GM19193 (cell line): Measurements from ENCODE around the gene NPSR1.

Experiments used
- POLR2A ChIP-seq: IDR thresholded peaks from 4 replicates; pipeline ENCODE4 v1.6.1; 2011; ENCODE audit not compliant: insufficient read depth, insufficient read length; ENCODE audit errors: extremely low read depth

Gene NPSR1

GRCh38 chr7:34835901-34836600 is 178.0 kb downstream of the NPSR1 start:
- no peak for TF ChIP-seq POLR2A

GRCh38 chr7:34837316-34837715 is 179.3 kb downstream of the NPSR1 start:
- no peak for TF ChIP-seq POLR2A

GRCh38 chr7:34837801-34838201 is 179.8 kb downstream of the NPSR1 start:
- TF ChIP-seq POLR2A = no peak

- TF ChIP-seq POLR2A = no peak
These were observed 180.3 kb downstream of the NPSR1 start for GRCh38 chr7:34838329-34838728.

- TF ChIP-seq POLR2A = no peak
These were observed 181.6 kb downstream of the NPSR1 start for GRCh38 chr7:34839645-34840044.

GRCh38 chr7:34840176-34840785 is 182.3 kb downstream of the NPSR1 start:
- TF ChIP-seq POLR2A = no peak

GRCh38 chr7:34841326-34841725 is 183.3 kb downstream of the NPSR1 start:
- no peak for TF ChIP-seq POLR2A

GRCh38 chr7:34842782-34843181 is 184.8 kb downstream of the NPSR1 start:
- no peak for TF ChIP-seq POLR2A

GRCh38 chr7:34844406-34844805 is 186.4 kb downstream of the NPSR1 start:
- TF ChIP-seq POLR2A = no peak

- no peak for TF ChIP-seq POLR2A
These were observed 187.1 kb downstream of the NPSR1 start for GRCh38 chr7:34844936-34845665.

GRCh38 chr7:34845666-34846361 is 187.8 kb downstream of the NPSR1 start:
- no peak for TF ChIP-seq POLR2A

- no peak for TF ChIP-seq POLR2A
These were observed 189.0 kb downstream of the NPSR1 start for GRCh38 chr7:34846976-34847375.

GRCh38 chr7:34848670-34849069 is 190.7 kb downstream of the NPSR1 start:
- TF ChIP-seq POLR2A = no peak

GRCh38 chr7:34849163-34849960 is 191.3 kb downstream of the NPSR1 start:
- no peak for TF ChIP-seq POLR2A
